K562 (cell line): Measurements from ENCODE around the gene DNMT1. TPM values are rescaled to one million over a fixed set of nuclear protein-coding genes. Genes with fewer than 3 reads are reported as not detected.

ENCODE experiments used
- ATF6 ChIP-seq: sonication (generic); formaldehyde crosslinking; IDR thresholded peaks from 2 replicates; pipeline ENCODE4 v1.4.0; 2020; ENCODE audit warnings: mild to moderate bottlenecking, missing genetic modification reagents
- CBFA2T3 ChIP-seq: fragments of 450-650 bp; IDR thresholded peaks from 2 replicates; pipeline ENCODE4 v1.6.1; 2017
- CHD4 ChIP-seq: fragments of 200-600 bp; sonication (generic); IDR thresholded peaks from 3 replicates; pipeline ENCODE4 v1.6.1; 2012; ENCODE audit warnings: low read depth, mild to moderate bottlenecking, mixed read lengths, low read length, inconsistent platforms; ENCODE audit not compliant: insufficient read depth, insufficient replicate concordance, poor library complexity, severe bottlenecking
- HIVEP1 ChIP-seq: fragments of 250-450 bp; sonication (Bioruptor Pico); IDR thresholded peaks from 2 replicates; pipeline ENCODE4 v1.4.0; 2020; ENCODE audit warnings: mild to moderate bottlenecking
- KDM1A ChIP-seq, 2 experiments: fragments of 450-650 bp; IDR thresholded peaks; 2 replicates each; pipeline ENCODE4 v1.6.1; 2016; ENCODE audit warnings: mild to moderate bottlenecking in 2 of 2
- KLF16 ChIP-seq: IDR thresholded peaks from 2 replicates; pipeline ENCODE4 v1.6.1; 2016; ENCODE audit warnings: antibody characterized with exemption
- MAFK ChIP-seq: IDR thresholded peaks from 2 replicates; pipeline ENCODE4 v1.6.1; 2011; ENCODE audit warnings: low read length, improper control_type of control experiment
- MECOM ChIP-seq: fragments of 250-450 bp; sonication (Bioruptor Pico); IDR thresholded peaks from 2 replicates; pipeline ENCODE4 v1.8.0; 2022; ENCODE audit warnings: inconsistent platforms
- RBM39 ChIP-seq: fragments of 200-400 bp; formaldehyde crosslinking; optimal IDR thresholded peaks from 2 replicates; pipeline ENCODE3; 2018; ENCODE audit warnings: low read depth, low read length
- RERE ChIP-seq: sonication (generic); formaldehyde crosslinking; IDR thresholded peaks from 2 replicates; pipeline ENCODE4 v1.8.0; 2023; ENCODE audit warnings: missing genetic modification reagents, mild to moderate bottlenecking, borderline replicate concordance
- SRSF1 ChIP-seq: fragments of 200-400 bp; formaldehyde crosslinking; IDR thresholded peaks from 2 replicates; pipeline ENCODE4 v1.6.1; 2017; ENCODE audit warnings: mild to moderate bottlenecking, low read depth, low read length, moderate library complexity
- TCF7L2 ChIP-seq: fragments of 150-350 bp; IDR thresholded peaks from 2 replicates; pipeline ENCODE4 v1.6.1; 2016; ENCODE audit warnings: low read depth, mild to moderate bottlenecking, low read length, moderate library complexity
- TEAD1 ChIP-seq, 2 experiments: fragments of 450-650 bp in 1 of 2; sonication (generic) in 1 of 2; formaldehyde crosslinking; IDR thresholded peaks; 2 replicates each; pipeline versions ENCODE4 v1.4.0 to v1.8.0; 2020 to 2022; ENCODE audit warnings: mild to moderate bottlenecking in 2 of 2, missing genetic modification reagents in 1 of 2
- YY1 ChIP-seq, 3 experiments: IDR thresholded peaks; 2 replicates each; pipeline ENCODE4 v1.6.1; 2011; ENCODE audit warnings: low read length in 2 of 3, mild to moderate bottlenecking in 2 of 3, moderate library complexity in 2 of 3, borderline replicate concordance in 1 of 3, control low read depth in 1 of 3, low read depth in 1 of 3; ENCODE audit not compliant: insufficient read depth in 3 of 3, insufficient replicate concordance in 2 of 3, control insufficient read depth in 1 of 3, insufficient read length in 1 of 3; ENCODE audit errors: extremely low read depth in 1 of 3
- ZBTB7A ChIP-seq: IDR thresholded peaks from 2 replicates; pipeline ENCODE4 v1.6.1; 2011; ENCODE audit warnings: low read depth, mild to moderate bottlenecking, low read length, moderate library complexity, borderline replicate concordance; ENCODE audit not compliant: control insufficient read depth
- ZHX1 ChIP-seq: fragments of 150-350 bp; conservative IDR thresholded peaks from 2 replicates; pipeline ENCODE4 v1.6.1; 2014; ENCODE audit warnings: low read length
- polyA plus RNA-seq, 8 experiments: library from polyadenylated mRNA; depleted of rRNA in 4 of 8; stranded (reverse) in 5 of 8; unstranded in 3 of 8; fragments of >200 nt; fragmentation: Nextera tagmentation in 2 of 8; fragmentation: Illumina TruSeq in 1 of 8; extraction: Ambion mirVana in 2 of 8; extraction: Trizol in 1 of 8; gene quantifications; 2 replicates each; pipeline versions ENCODE4 v1.2.1 to v1.2.3, GENCODE V29; 2011 to 2014; ENCODE audit warnings: inconsistent platforms in 1 of 8, missing spikeins in 1 of 8
- total RNA-seq, 7 experiments: library from RNA; depleted of rRNA in 6 of 7; stranded (reverse); fragments of >200 nt in 6 of 7; fragmentation: Illumina TruSeq in 2 of 7; extraction: Trizol in 2 of 7; gene quantifications; 2 replicates each; pipeline versions ENCODE4 v1.2.1 to v1.2.3, GENCODE V29; 2011 to 2021; ENCODE audit warnings: low replicate concordance in 1 of 7

Gene DNMT1
- total and polyA plus RNA-seq, 9 of the 15 experiments (the other 6 are each of a cell fraction or from before 2014, with no cell fraction given) = 80.1 to 271 (median 121) TPM

GRCh38 chr19:10091895-10092641, 102.7 kb downstream of the DNMT1 start (continued):
- no peak for TF ChIP-seq RERE (CRISPR knock-in tag)
- TF ChIP-seq MAFK = no peak
- TF ChIP-seq ATF6 (CRISPR knock-in tag) = no peak
- TF ChIP-seq MECOM (CRISPR knock-in tag) = no peak
- TF ChIP-seq ZBTB7A = 0 out of 2 replicates have a peak, but pooled peaks have one; percentile 30
- TF ChIP-seq KLF16 = peak; percentile 57; the same call in 1 of the 2 replicates
- peak; percentile 85 for TF ChIP-seq CBFA2T3
- no peak for TF ChIP-seq TCF7L2
- no peak for TF ChIP-seq CHD4
- TF ChIP-seq HIVEP1 (CRISPR knock-in tag) = no peak
- peak in 1 of 3 experiments; percentile 51 for TF ChIP-seq YY1 (IDR thresholded peaks at IDR 0.05; ENCODE audit: borderline replicate concordance in 1 of 3, control insufficient read depth in 1 of 3, extremely low read depth in 1 of 3, insufficient read depth in 3 of 3, insufficient read length in 1 of 3, insufficient replicate concordance in 2 of 3, low read depth in 1 of 3, low read length in 2 of 3)
- no peak for TF ChIP-seq ZHX1
- 0 out of 4 replicates have a peak, but pooled peaks of 1 of the 2 experiments have one; percentile 11 for TF ChIP-seq KDM1A (IDR thresholded peaks at IDR 0.05)
- 0 out of 4 replicates have a peak, but pooled peaks of 1 of the 2 experiments have one; percentile 24 for TF ChIP-seq TEAD1 (CRISPR knock-in tag; IDR thresholded peaks at IDR 0.05)
- TF ChIP-seq RBM39 = no peak
- no peak for TF ChIP-seq SRSF1
